Erythroblast (primary cell): Measurements from ENCODE around the gene TM9SF4.

Experiments used
- DNase-seq, 2 experiments: peaks; one replicate each; lab custom pipeline; 2025; lab: John Stamatoyannopoulos, UW
- GATA1 ChIP-seq: IDR thresholded peaks from 2 replicates; pipeline ENCODE4 v1.6.1; 2011; ENCODE audit warnings: low read depth, mild to moderate bottlenecking, control low read depth, low read length, moderate library complexity
- POLR2A ChIP-seq: IDR thresholded peaks from 2 replicates; pipeline ENCODE4 v1.6.1; 2011; ENCODE audit warnings: mild to moderate bottlenecking, low read length

TM9SF4 gene

GRCh38 chr20:32204205-32205109 lies 94.9 kb downstream of the TM9SF4 start:
- peak in 1 of 2 experiments; percentile 44 for DNase-seq
- TF ChIP-seq GATA1 (no peak), POLR2A (no peak)

- peak; percentile 44 to 70 for DNase-seq
Observed at GRCh38 chr20:32205110-32205842, 95.8 kb downstream of the TM9SF4 start.

DNA sequence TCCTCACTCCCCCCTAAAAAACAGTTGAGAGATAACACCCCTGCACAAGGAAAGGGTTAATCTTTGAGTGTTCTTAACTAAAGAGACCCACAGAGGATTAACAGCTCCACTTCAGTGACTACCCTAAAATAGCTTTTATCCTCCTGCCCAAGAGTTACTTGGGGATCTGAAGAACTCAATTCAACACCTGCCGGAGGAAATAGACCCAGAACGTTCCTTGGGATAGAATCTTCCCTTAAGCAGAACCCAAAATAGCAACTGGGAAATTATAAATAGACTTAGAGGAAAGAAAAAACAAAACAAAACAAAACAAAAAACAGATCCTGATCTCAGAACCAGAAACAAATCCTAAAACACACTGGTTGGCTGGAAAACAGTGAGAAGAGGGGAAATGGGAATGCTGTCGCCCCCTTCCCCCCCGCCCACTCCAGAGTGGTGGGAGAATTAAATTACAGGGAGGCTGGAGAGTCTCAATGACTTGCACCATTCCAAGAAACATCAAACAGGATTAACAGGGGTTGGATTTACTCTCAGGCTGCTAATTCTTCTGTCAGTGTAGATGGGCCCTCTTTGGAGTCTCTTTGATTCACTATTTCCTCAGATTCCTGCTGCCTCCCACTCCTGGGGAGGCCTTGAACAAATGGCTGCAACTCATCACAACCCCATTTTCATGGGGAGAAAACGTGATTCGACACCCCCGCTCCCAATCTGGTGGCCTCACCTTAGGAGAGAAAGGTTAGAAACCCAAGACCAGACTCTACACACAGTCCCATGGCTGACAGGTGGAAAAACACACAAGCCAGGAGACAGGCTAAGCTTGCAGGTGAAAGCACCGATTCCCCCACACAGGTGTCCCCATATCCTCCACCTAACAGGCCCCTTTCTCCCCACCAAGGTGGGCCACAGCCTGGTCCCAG lies 96.6 kb downstream of the TM9SF4 start:
- peak in 1 of 2 experiments; percentile 40 for DNase-seq
- TF ChIP-seq POLR2A (no peak), GATA1 (no peak)

More at GRCh38 chr20:32205110-32205842, 95.8 kb downstream of the TM9SF4 start:
- TF ChIP-seq POLR2A (no peak), GATA1 (no peak)

DNA sequence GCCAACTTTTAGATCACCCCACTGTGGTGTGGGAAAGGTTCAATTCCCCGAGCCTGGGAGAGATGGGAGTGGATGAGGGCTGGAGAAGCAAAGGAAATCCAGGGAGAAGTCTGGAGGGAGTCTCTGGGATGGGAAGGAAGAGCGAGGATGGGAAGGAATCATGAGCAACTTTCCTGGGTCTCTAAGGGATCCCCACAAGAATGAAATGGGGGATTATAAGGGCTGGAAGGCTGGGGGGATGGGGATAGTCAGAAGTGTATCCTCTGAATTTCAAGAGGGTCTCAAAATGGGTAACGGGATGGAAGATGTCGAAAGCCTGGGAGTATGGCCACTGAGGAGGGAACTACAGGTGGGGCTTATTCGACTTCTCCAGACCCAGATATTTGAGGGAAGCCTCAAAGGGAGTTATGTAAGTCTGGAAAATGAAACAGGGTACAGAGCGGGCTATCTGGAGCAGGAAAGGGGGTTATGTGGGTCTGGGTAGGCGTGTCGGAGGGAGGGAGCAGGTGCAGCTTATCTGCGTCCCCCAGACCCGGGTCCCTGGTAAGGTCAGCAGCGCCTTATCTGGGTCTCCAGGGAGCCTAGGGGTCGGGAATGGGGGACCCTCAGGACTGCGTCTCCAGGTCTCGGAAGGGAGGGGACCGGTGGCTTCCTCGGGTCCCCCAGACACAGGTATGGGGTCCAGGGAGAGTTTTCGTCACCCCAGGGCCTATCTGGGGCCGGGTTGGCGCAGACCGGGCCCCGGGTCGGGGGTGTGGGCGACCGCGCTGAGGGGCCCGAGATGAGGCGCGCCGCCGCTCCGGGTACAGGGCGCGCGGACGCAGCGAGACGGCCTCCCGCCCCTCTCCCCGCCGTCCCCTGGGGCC lies 97.5 kb downstream of the TM9SF4 start:
- DNase-seq: peak; percentile 91 to 94
- no peak for TF ChIP-seq GATA1

- TF ChIP-seq GATA1 (no peak), POLR2A (peak; percentile 94)
- DNase-seq: peak; percentile 93 to 96
Observed at GRCh38 chr20:32207626-32208498, 98.3 kb downstream of the TM9SF4 start, which contains the start of the genes PLAGL2 and POFUT1. Gene PLAGL2, minus strand, starts transcription at chr20:32207743. Its CDS starts 5,565 bp downstream, at chr20:32202178. Gene POFUT1, plus strand, starts transcription at chr20:32207880. Its CDS starts 62 bp downstream, at chr20:32207942.

DNA sequence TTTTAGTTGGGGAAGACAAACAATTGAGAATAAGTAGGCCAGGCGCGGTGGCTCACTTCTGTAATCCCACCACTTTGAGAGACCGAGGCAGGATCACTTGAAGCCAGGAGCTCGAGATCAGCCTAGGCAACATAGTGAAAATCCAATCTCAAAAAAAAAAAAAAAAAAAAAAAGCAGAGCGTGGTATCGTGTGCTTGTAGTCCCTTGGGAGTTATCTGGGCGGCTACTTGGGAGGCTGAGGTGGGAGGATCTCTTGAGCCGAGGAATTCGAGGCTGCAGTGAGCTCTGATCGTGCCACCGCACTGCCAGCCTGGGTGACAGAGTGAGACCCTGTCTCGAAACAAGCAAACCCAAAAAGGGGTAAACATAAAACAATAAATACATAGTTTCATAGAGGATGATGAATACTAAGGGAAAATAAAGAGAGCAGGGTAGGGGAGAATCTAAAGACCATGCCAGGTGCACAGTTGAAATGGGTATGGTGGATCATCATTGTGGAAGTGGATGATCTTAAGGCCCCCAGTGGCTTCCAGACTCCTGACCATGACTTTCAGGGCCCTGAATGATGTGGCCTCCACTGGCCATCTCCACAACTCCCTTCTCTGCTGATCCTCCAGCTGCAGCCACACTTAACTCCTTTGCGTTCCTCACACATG lies 99.1 kb downstream of the TM9SF4 start:
- no peak for DNase-seq
- TF ChIP-seq GATA1 (no peak), POLR2A (no peak)

DNA sequence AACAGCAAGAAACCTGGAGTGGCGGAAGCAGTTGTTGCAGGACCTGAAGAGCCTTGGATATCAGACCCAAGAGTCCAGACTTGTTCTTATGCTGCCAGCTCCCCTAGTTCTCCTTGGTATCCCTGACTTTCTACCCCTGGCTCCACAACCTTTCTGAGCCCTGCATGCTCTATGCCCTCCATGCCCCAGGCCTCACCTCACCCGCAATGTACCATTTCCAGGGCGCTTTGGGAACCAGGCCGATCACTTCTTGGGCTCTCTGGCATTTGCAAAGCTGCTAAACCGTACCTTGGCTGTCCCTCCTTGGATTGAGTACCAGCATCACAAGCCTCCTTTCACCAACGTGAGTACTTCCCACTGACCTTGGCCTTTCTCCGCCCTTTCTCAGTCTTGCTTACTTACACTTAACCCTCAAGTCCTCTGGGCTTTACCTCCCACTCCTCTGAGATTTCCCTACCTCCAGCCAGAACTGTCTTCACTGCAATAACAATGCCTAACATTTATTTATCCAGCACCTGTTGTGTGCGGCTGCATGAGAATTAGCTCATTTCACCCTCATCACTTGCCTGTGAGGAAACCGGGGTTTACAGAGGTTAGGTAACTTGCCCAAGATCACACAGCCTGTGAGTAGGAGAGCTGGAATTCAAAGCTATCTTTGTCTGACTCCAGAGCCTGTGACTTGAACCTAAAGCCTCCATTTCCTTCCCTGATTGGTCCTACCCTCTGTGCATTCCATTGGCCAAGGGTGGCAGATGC lies 100.5 kb downstream of the TM9SF4 start:
- no peak for DNase-seq

GRCh38 chr20:32213870-32214269 lies 104.4 kb downstream of the TM9SF4 start:
- no peak for DNase-seq
- TF ChIP-seq GATA1 (no peak), POLR2A (no peak)

More for the DNA sequence above, 100.5 kb downstream of the TM9SF4 start:
- TF ChIP-seq POLR2A: no peak
- TF ChIP-seq GATA1: no peak

GRCh38 chr20:32215147-32215546 lies 105.6 kb downstream of the TM9SF4 start:
- TF ChIP-seq GATA1: no peak
- no peak for TF ChIP-seq POLR2A
- no peak for DNase-seq

DNA sequence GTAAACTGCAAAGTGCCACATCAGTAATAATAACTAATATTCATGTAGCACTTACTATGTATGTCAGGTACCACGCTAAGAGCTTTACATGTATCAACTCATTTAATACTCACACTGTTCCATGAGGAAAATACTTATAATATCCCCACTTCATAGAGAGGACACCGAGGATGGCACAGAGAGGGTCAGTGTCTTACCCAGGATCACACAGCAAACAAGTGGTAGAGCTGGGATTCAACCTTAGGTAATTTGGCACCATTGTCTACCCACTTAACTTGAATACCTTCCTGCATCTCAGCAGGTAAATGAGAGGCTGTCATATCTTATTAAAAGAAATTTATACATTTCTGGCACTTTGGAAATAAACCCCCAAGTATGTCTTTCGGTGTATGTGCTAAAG lies 106.2 kb downstream of the TM9SF4 start:
- TF ChIP-seq POLR2A (no peak), GATA1 (no peak)
- DNase-seq: no peak
